Midbrain (tissue), 1 donor: ENCODE results near the gene EYA4.
A peak's percentile ranks its signal among the peaks of the same experiment; 100 is the strongest.

Experiments used
- DNase-seq: peaks from one replicate; lab custom pipeline; 2025; lab: John Stamatoyannopoulos, UW

Gene EYA4

GRCh38 chr6:133242637-133243585 lies 1.8 kb downstream of the EYA4 start:
- no peak for DNase-seq

- no peak for DNase-seq
Measured at GRCh38 chr6:133243723-133244305, 2.7 kb downstream of the EYA4 start.

GRCh38 chr6:133244519-133244918 lies 3.4 kb downstream of the EYA4 start:
- no peak for DNase-seq

- DNase-seq: no peak
Measured at GRCh38 chr6:133245007-133245406, 3.9 kb downstream of the EYA4 start.

GRCh38 chr6:133245422-133245903 lies 4.3 kb downstream of the EYA4 start:
- DNase-seq: no peak

GRCh38 chr6:133247581-133247980 lies 6.4 kb downstream of the EYA4 start:
- no peak for DNase-seq

- DNase-seq: no peak
Measured at GRCh38 chr6:133248241-133249001, 7.3 kb downstream of the EYA4 start.

GRCh38 chr6:133251688-133252087 lies 10.5 kb downstream of the EYA4 start:
- DNase-seq: no peak

GRCh38 chr6:133254552-133255228 lies 13.5 kb downstream of the EYA4 start:
- DNase-seq: no peak

- DNase-seq: no peak
Measured at GRCh38 chr6:133257545-133258105, 16.5 kb downstream of the EYA4 start.

- no peak for DNase-seq
Measured at GRCh38 chr6:133259561-133259960, 18.4 kb downstream of the EYA4 start.

GRCh38 chr6:133262804-133263203 lies 21.6 kb downstream of the EYA4 start:
- DNase-seq: no peak

- no peak for DNase-seq
Measured at GRCh38 chr6:133265066-133265465, 23.9 kb downstream of the EYA4 start.

GRCh38 chr6:133266186-133266585 lies 25.0 kb downstream of the EYA4 start:
- DNase-seq: no peak

- DNase-seq: no peak
Measured at GRCh38 chr6:133268621-133269020, 27.5 kb downstream of the EYA4 start.

GRCh38 chr6:133274813-133275212 lies 33.7 kb downstream of the EYA4 start:
- DNase-seq: no peak

- DNase-seq: no peak
Measured at GRCh38 chr6:133275213-133275612, 34.1 kb downstream of the EYA4 start.

- no peak for DNase-seq
Measured at GRCh38 chr6:133277228-133277899, 36.2 kb downstream of the EYA4 start.

- no peak for DNase-seq
Measured at GRCh38 chr6:133277900-133278545, 36.9 kb downstream of the EYA4 start.

GRCh38 chr6:133286765-133287164 lies 45.6 kb downstream of the EYA4 start:
- peak; percentile 25 for DNase-seq
